Eye (tissue), 1 donor: ENCODE measurements around the gene TMEM9B.
A peak's percentile ranks its signal among the peaks of the same experiment; 100 is the strongest.
"Not testable (repeated sequence)": the region's sequence is repeated elsewhere in the genome, so short reads cannot be mapped to it uniquely, and the experiment has no call there.

Experiments used
- DNase-seq: peaks from one replicate; pipeline ENCODE4 v3.0.0-alpha.2; 2015

TMEM9B gene

DNA sequence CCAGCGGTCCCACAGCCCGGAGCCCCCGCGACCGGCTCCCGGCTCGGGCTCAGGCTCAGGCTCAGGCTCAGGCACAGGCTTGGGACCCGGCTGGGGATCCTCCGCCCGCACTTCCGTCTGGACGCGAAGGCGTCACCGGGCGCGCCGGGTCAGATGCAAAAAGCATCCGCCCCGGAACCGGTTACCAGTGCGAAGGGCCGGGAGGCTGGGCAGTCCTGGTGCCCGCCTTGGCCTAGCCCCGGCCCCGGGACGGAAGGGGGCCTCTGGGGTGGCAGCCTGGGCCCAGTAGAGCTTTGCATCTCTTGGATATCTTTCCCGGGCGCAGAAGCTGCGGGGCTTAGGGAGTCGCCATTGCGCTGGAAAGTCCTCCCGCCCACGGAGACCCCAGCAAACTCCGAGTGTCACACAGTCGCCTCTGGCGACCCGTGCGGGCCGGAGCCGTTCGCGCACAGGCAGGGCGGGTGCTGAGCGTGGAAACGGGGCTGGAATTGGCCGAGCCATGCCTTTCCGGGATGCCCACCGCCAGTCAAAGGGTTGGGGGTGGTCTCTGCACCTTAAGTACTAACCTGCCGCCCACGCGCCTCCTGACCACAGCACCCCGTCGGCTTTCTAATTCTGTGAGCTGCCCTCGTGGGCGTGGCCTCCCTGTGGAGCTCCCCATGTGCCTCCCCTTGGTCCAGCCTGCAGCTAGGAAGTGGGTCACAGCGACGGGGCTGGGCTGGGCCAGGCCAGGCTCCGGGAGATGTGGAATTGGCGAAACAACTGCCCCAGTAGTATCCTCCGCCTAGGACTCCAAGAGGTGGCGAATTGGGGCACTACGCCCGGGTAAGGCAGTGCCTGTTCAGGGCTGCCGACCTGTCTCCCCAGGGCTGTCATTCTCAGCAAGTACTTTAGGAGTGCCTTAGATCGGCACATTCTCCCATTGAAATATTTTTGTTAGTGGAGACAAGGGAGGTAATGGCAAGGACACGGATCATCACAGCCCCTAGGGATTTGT lies at the start of gene TMEM9B:
Gene TMEM9B, minus strand, starts transcription at position 119 of the 997 bp plus-strand sequence. CDS start 129 bp downstream, outside the sequence.
- peak; percentile 94 for DNase-seq

DNA sequence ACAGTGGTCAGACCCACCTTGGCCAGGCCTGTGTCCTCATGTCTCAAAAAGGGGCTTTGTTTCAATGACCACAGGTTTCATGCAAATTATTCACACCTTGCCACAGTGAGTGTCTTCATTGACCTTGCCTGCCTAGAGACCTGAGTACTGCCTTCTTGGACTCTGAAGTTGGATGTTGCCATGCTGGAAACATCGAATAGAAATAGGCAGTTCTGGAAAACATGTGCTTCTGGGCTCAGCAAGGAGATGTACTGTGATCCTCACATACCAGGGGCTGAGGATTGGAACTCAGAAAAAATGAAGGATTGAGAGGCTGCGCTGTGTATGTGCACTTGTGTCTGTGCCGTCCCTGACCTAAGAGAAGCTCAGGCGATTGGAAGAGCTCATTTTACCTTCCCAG lies 49.1 kb upstream of the TMEM9B start:
- no peak for DNase-seq

GRCh38 chr11:9009538-9009937 lies 45.3 kb upstream of the TMEM9B start:
- not testable (repeated sequence) for DNase-seq

- no peak for DNase-seq
Observed at GRCh38 chr11:9008661-9009060, 44.4 kb upstream of the TMEM9B start.

DNA sequence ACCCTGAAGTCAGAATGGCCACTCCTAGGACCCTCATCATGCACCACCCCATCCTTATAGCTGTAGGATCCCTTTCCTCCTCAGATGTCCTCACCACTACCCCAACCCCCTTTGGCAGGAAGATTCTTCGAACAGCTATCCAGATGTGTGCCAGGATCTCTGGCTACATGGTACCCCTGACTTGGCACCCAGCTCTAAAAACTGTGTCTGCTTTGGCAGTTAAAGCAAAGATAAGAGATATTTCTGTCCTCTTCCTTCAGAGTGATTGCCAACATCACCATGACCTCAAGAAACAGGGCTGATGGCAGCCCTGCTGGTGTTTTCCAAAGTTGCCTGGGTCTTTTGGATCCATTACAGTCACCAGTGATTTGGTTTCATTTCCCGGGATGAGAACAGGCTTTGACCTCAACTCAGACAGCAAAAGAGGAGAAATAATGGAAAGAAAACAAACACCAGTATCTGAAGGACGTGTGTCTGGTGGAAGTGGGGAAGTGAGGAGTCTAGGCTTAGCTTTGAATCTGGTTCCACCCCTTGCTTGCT lies 43.8 kb upstream of the TMEM9B start:
- DNase-seq = no peak

- DNase-seq = peak; percentile 24
Observed at GRCh38 chr11:9005087-9005486, 40.8 kb upstream of the TMEM9B start.

- DNase-seq = peak; percentile 62
Observed at GRCh38 chr11:9004183-9004926, 40.1 kb upstream of the TMEM9B start.

GRCh38 chr11:9003573-9004182 lies 39.4 kb upstream of the TMEM9B start, which contains the start of gene NRIP3:
Gene NRIP3, minus strand, starts transcription at chr11:9004001. Its CDS starts 66 bp downstream, at chr11:9003935.
- peak; percentile 90 for DNase-seq

DNA sequence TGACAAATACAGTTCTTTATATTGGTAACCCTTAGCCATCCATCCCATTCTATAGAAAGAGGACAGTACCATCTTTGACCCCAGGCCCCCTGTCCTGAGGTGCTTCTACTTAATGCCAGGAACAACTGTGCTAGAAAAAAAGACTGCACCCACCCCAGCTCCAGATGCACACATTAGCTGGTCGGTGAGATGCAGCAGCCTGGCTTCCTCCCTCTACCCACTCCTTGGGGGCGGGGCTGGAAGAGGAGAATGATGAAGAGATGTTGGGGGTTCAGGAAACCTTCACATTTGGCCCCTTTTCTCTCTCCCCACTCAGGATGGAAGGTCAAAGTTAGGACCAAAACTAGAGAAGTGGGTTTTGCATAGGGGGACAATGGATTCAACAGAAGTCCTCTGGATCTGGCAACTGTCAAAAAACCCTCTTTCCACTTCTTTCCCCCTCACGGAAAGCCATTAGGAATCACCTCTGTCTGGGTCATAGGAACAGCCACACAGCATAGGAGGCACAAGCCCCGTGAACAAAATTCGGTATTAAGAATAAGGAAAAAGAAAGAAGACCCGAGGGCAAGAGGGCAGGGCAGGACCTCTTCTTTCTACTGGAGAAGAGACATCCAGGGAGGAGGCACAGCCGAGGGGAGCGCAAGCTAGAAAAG lies 38.8 kb upstream of the TMEM9B start:
- DNase-seq = no peak

DNA sequence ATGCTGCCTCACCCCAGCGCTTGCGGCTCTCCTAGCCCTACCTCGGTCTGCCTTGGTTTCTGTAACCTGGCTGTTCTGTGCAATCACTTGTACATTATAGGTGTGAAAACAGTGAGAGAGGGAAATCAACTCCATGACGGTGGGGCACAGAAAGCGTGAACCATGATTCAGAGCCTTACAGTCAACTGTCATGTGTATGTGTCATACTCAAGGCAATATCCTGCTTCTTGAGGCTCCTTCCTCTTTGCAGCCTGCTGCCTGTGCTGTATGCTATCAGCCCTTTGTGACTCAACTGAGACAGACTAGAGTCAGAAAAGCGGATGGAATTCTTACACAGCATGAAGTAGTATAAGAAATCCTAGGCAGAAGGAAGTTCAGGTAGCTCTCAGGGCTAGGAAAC lies 37.5 kb upstream of the TMEM9B start:
- DNase-seq = peak; percentile 10

DNA sequence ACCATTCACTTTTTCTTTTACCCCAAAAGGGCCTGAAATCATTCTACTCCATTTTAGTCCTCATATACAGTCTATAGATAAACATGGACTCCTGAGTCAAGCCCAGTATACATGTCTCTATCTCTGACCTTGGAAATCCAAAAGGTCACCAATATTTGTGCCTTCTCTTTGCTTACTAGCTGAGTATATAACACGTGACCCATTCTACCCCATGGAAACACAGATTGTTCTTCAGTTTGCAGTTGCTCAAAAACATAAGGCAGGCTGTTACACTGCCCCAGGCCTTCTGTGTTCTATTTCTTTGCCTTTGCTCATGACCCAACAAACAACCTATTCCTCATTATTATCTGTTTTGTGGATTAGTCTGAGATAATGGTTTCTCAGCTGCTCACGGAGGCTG lies 33.8 kb upstream of the TMEM9B start:
- DNase-seq = no peak

GRCh38 chr11:8997451-8997850 lies 33.2 kb upstream of the TMEM9B start:
- no peak for DNase-seq

DNA sequence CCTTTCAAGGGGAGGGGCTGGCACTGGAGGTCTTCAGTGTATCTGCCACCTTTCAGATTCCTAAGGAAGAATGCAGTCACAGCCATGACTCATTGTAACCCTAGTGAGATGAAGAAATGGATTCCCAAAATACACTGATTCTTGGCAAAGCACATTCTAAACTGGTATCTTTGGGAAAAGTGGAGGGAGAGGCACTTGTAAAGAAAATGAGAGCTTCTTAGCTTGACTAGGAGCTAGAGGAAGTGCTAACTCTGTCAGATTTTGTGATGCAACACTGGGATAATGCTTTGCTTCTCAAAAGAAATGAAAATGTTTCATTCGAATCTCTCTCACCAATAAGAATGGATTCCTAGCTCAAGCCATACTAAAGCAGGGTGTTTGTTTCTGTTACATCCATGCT lies 25.2 kb upstream of the TMEM9B start:
- DNase-seq = no peak

GRCh38 chr11:8988329-8989234 lies 24.3 kb upstream of the TMEM9B start:
- no peak for DNase-seq

DNA sequence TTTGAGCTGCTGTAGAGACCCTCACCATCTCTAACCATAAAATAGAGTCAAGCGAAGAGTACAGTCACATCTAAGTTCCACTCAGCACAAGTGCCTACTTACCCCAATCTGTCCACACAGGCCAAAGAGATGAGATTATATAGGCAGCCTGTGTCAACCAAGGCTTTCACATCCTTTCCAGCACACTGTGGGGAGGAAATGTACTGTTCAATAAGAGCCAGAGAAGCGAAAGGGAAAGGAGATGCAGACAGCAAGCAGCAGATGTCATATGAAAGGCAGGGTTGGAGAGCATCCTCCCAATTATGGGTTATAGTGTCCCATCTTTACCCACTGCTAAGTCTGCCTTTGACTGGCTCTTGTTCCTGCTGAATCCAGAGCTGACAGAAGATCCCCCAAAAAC lies 23.2 kb upstream of the TMEM9B start:
- DNase-seq = no peak

DNA sequence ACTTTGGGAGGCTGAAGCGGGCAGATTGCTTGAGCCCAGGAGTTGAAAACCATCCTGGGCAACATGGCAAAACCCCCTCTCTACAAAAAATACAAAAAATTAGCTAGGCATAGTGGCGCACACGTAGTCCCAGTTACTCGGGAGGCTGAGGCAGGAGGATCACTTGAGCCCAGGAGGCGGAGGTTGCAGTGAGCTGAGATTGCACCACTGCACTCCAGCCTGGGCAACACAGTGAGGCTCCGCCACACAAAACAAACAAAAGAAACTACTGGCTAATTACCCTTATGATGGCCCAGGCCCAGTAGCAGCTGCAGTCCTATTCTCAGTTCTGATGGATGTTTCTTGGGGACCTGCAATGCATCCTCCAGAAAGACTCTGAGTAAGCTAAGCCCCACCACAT lies 22.5 kb upstream of the TMEM9B start:
- not testable (repeated sequence) for DNase-seq

DNA sequence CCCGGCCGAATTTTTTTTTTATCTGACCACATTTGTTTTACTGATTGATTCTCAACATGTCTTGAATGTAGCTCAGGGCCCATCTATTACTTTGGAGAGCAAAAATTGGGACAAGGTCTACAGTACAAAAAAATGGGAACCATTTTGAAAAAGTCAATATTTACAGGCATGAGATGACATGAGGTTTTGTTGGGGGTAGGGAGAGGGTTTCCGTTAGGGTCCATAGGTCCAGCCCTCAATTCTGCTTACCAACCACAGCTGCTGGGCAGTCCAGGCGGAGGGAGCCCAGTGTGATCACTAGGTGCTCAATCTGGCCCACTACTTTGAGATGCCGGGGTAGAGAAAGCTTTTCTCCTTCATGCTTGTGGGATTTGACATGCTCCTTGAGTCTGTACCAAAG lies 21.2 kb upstream of the TMEM9B start:
- DNase-seq = no peak

DNA sequence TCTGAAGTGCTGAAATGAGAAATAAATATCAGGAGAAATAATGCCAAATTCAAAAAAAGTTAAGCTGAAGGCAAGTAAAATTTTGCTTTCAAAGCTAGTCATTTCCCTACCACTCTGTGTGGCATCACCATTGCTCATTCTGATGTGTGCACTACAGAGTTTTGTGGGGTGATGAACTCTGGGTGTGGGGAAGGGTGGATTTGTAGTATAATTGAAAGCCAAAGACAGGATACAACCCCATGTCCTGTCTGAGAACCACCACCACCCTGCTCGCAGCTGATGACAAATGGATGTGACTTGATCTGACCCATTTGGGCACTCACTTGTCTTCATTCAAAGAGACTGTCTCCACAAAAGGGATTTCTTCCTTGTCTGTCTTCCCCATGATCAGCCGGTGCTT lies 19.3 kb upstream of the TMEM9B start:
- no peak for DNase-seq

GRCh38 chr11:8980485-8980884 lies 16.2 kb upstream of the TMEM9B start:
- no peak for DNase-seq

DNA sequence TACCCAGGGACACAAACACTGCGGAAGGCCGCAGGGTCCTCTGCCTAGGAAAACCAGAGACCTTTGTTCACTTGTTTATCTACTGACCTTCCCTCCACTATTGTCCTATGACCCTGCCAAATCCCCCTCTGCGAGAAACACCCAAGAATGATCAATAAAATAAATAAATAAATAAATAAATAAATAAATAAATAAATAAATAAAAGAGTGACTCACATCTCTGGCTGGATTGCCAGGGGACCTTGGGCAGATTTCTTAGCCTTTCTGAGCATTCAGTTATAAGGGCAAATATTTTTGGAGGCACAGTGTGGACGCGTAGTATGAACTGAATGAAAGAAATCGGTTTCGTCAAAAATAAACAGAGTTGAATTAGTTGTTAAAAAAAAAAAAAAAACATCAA lies 15.1 kb upstream of the TMEM9B start:
- DNase-seq = not testable (repeated sequence)

GRCh38 chr11:8973121-8973520 lies 8.9 kb upstream of the TMEM9B start:
- DNase-seq = no peak
